Stimulated activated CD4-positive, alpha-beta T cell treated with anti-CD3 and anti-CD28 coated beads, Interleukin-15, amount 100 ng/mL, for 1 hour (primary cell): ENCODE measurements around the gene PGD.
"Not testable (repeated sequence)": the region's sequence is repeated elsewhere in the genome, so short reads cannot be mapped to it uniquely, and the experiment has no call there.

Source experiments
- DNase-seq, 2 donors: peaks; one replicate each; pipeline ENCODE4 v3.0.0-alpha.2; 2020; ENCODE audit warnings: low read depth in 1 of 2, low spot score in 1 of 2

Gene PGD

GRCh38 chr1:10398734-10399443, at the start of gene PGD:
TSS of gene PGD (plus strand) at chr1:10399064. CDS start at chr1:10399118, 54 bp downstream.
- peak; percentile 95 to 96 for DNase-seq

GRCh38 chr1:10353282-10353681, 45.6 kb upstream of the PGD start:
- no peak for DNase-seq

GRCh38 chr1:10353693-10354092, 45.2 kb upstream of the PGD start:
- DNase-seq, result no peak

GRCh38 chr1:10360045-10360444, 38.8 kb upstream of the PGD start:
- DNase-seq, result no peak

- DNase-seq, result no peak
These were observed 37.3 kb upstream of the PGD start for GRCh38 chr1:10361515-10361914.

GRCh38 chr1:10368194-10368593, 30.7 kb upstream of the PGD start:
- DNase-seq, result no peak

GRCh38 chr1:10374442-10374860, 24.4 kb upstream of the PGD start:
- no peak for DNase-seq

GRCh38 chr1:10377365-10378029, 21.4 kb upstream of the PGD start:
- not testable (repeated sequence) for DNase-seq

- DNase-seq, result no peak
These were observed 20.6 kb upstream of the PGD start for GRCh38 chr1:10378081-10378841.

GRCh38 chr1:10379101-10379620, 19.7 kb upstream of the PGD start:
- no peak for DNase-seq

GRCh38 chr1:10379676-10380075, 19.2 kb upstream of the PGD start:
- no peak for DNase-seq

- no peak for DNase-seq
These were observed 18.1 kb upstream of the PGD start for GRCh38 chr1:10380594-10381275.

GRCh38 chr1:10383630-10384029, 15.2 kb upstream of the PGD start:
- no peak for DNase-seq

- DNase-seq, result no peak
These were observed 14.6 kb upstream of the PGD start for GRCh38 chr1:10384219-10384618.

GRCh38 chr1:10386761-10387676, 11.8 kb upstream of the PGD start:
- no peak for DNase-seq

- DNase-seq, result no peak
These were observed 11.0 kb upstream of the PGD start for GRCh38 chr1:10387677-10388386.

GRCh38 chr1:10388387-10388715, 10.5 kb upstream of the PGD start:
- DNase-seq, result no peak

GRCh38 chr1:10389271-10389973, 9.4 kb upstream of the PGD start:
- DNase-seq, result no peak

- no peak for DNase-seq
These were observed 2.0 kb upstream of the PGD start for GRCh38 chr1:10396870-10397269.
